ENCODE results near the gene LRRIQ3. TPM values are rescaled to one million over a fixed set of nuclear protein-coding genes. Genes with fewer than 3 reads are reported as not detected.

LRRIQ3 gene
- total RNA-seq (2022; extraction: Qiagen RNA extraction; ENCODE audit: low read depth) = 0.81 to 1.1 TPM (median 0.94 TPM) in 5 replicates

DNA sequence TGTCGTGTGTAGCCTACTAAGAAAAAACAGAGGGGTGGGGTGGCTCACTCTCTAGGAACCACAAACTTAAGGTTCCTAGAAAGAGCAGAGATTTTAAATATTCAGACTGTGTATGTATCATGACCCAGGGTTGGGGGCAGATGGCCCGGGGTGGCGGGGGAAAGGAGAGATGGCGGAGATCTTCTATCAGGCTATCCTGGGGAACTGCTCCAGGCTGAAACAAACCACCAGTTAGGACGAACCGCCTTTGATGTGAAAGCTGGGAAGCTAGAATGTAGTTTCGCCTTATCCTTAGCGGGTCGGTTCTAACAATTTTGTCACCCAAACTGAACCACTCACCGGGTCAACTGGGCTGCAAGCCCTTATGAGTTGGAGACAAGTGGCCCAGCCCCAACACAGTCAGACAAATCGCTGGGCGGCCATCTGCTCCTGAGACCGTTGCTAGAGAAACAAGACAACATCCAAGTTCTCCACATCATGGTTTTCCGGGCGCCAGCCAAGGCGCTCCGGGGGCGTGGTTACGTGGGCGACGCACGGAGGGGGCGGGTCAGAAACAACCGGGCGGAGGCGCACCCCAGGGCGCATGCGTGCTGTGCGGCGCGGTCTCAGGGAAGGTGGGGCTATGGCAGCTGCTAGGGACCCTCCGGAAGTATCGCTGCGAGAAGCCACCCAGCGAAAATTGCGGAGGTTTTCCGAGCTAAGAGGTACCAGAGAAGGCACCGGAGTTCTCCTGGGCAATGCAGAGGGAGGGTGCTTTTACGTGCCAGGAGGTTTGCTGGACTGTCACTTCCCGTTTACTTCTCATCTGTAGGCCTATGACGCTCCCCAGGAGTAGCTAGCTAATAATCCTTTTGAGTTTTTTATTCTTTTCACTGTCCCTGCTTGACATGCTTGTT, at the start of gene LRRIQ3, which contains the start of gene FPGT:
TSS of gene LRRIQ3 (minus strand) at position 520 of the 896 bp plus-strand sequence. CDS start 14,492 bp downstream, outside the sequence.
TSS of gene FPGT (plus strand) at position 586 of the 896 bp plus-strand sequence. CDS start at position 623, 37 bp downstream.

GRCh38 chr1:74235153-74235552, 37.2 kb upstream of the LRRIQ3 start, which contains the start of gene TNNI3K:
Gene TNNI3K, plus strand, starts transcription at chr1:74235387. Its CDS starts 65 bp downstream, at chr1:74235452.

Other genes starting within 250 kb of the LRRIQ3 start
- 5.2 to 7.6 TPM (median 6.2 TPM) in 5 replicates for gene FPGT, start 66 bp upstream of the LRRIQ3 start, total RNA-seq (2022; extraction: Qiagen RNA extraction; ENCODE audit: low read depth)
- not detected in 5 replicates for gene TNNI3K, start 37.2 kb upstream of the LRRIQ3 start, total RNA-seq (2022; extraction: Qiagen RNA extraction; ENCODE audit: low read depth)